Measurements from ENCODE around the gene ACSM5.
A peak's percentile ranks its signal among the peaks of the same experiment; 100 is the strongest.

Gene ACSM5

GRCh38 chr16:20397468-20398074 is 11.8 kb upstream of the ACSM5 start:
- Histone ChIP-seq H3K9ac (no peak overlapping the region), H3K4me3 (no peak overlapping the region), H3K27me3 (no peaks in the 10 kb centered on the region), H3K27ac (no peak overlapping the region), H3K36me3 (no peaks in the 10 kb centered on the region), H4K20me1 (no peaks in the 10 kb centered on the region), H3K4me2 (no peak overlapping the region), H3K9me3 (replicated peaks in 1 of 11) (no peaks in the 10 kb centered on the region), H3K4me1 (peaks cover 0 to 1% (median 0%) of the 10 kb centered on the region in 10 experiments; a peak in 1 of 20 replicates)
- TF ChIP-seq Cebpa-rat (IDR thresholded peaks at IDR 0.05): no peak

GRCh38 chr16:20398603-20399002 is 10.7 kb upstream of the ACSM5 start:
- H3K4me3 ChIP-seq: no peak overlapping the region
- H3K9me3 ChIP-seq (replicated peaks in 1 of 11): no peaks in the 10 kb centered on the region
- TF ChIP-seq Cebpa-rat (IDR thresholded peaks at IDR 0.05): no peak
- H4K20me1 ChIP-seq: no peaks in the 10 kb centered on the region
- H3K27ac ChIP-seq: no peak overlapping the region
- H3K4me2 ChIP-seq: no peak overlapping the region
- no peaks in the 10 kb centered on the region for H3K36me3 ChIP-seq
- H3K27me3 ChIP-seq: no peaks in the 10 kb centered on the region
- H3K9ac ChIP-seq: no peak overlapping the region
- no peaks in the 10 kb centered on the region for H3K4me1 ChIP-seq

GRCh38 chr16:20399185-20399584 is 10.1 kb upstream of the ACSM5 start:
- H3K9me3 ChIP-seq (replicated peaks in 1 of 11): no peaks in the 10 kb centered on the region
- no peaks in the 10 kb centered on the region for H3K27me3 ChIP-seq
- no peak overlapping the region for H3K4me3 ChIP-seq
- TF ChIP-seq Cebpa-rat (IDR thresholded peaks at IDR 0.05): no peak
- no peak overlapping the region for H3K9ac ChIP-seq
- no peaks in the 10 kb centered on the region for H3K4me1 ChIP-seq
- no peaks in the 10 kb centered on the region for H3K36me3 ChIP-seq
- no peak overlapping the region for H3K4me2 ChIP-seq
- H3K27ac ChIP-seq: no peak overlapping the region
- H4K20me1 ChIP-seq: no peaks in the 10 kb centered on the region

- no peaks in the 10 kb centered on the region for H3K36me3 ChIP-seq
- H3K27me3 ChIP-seq: no peaks in the 10 kb centered on the region
- H3K4me1 ChIP-seq: no peaks in the 10 kb centered on the region
- H3K27ac ChIP-seq: no peak overlapping the region
- no peak for TF ChIP-seq Cebpa-rat (IDR thresholded peaks at IDR 0.05)
- no peaks in the 10 kb centered on the region for H4K20me1 ChIP-seq
- H3K4me3 ChIP-seq: no peak overlapping the region
- H3K4me2 ChIP-seq: no peak overlapping the region
- H3K9ac ChIP-seq: no peak overlapping the region
- no peaks in the 10 kb centered on the region for H3K9me3 ChIP-seq (replicated peaks in 1 of 11)
Observed at GRCh38 chr16:20401066-20401465, 8.3 kb upstream of the ACSM5 start.

GRCh38 chr16:20401475-20402016 is 7.8 kb upstream of the ACSM5 start:
- Histone ChIP-seq H3K4me3 (no peak overlapping the region), H3K4me1 (no peaks in the 10 kb centered on the region), H3K4me2 (no peak overlapping the region), H3K9ac (no peak overlapping the region), H3K27ac (no peak overlapping the region), H4K20me1 (no peaks in the 10 kb centered on the region), H3K9me3 (replicated peaks in 1 of 11) (no peaks in the 10 kb centered on the region), H3K27me3 (no peaks in the 10 kb centered on the region), H3K36me3 (no peaks in the 10 kb centered on the region)
- TF ChIP-seq Cebpa-rat (IDR thresholded peaks at IDR 0.05): no peak

GRCh38 chr16:20402651-20403050 is 6.7 kb upstream of the ACSM5 start:
- no peaks in the 10 kb centered on the region for H3K4me1 ChIP-seq
- no peak overlapping the region for H3K27ac ChIP-seq
- H3K9me3 ChIP-seq (replicated peaks in 1 of 11): no peaks in the 10 kb centered on the region
- no peaks in the 10 kb centered on the region for H4K20me1 ChIP-seq
- no peaks in the 10 kb centered on the region for H3K27me3 ChIP-seq
- H3K36me3 ChIP-seq: no peaks in the 10 kb centered on the region
- H3K9ac ChIP-seq: no peak overlapping the region
- H3K4me2 ChIP-seq: no peak overlapping the region
- TF ChIP-seq Cebpa-rat (IDR thresholded peaks at IDR 0.05): no peak
- H3K4me3 ChIP-seq: no peak overlapping the region

- Histone ChIP-seq H3K4me3 (no peak within 1 kb of the TSS), H3K9me3 (replicated peaks in 1 of 11) (no peaks in the 10 kb centered on the region), H3K36me3 (no peaks in the 10 kb centered on the region), H4K20me1 (no peaks in the 10 kb centered on the region), H3K4me1 (peaks cover 0 to 14% (median 0%) of the 10 kb centered on the region in 10 experiments; a peak in 8 of 20 replicates), H3K9ac (no peak within 1 kb of the TSS), H3K27ac (no peak within 1 kb of the TSS), H3K27me3 (no peaks in the 10 kb centered on the region), H3K4me2 (no peak within 1 kb of the TSS)
- no peak for TF ChIP-seq Cebpa-rat (IDR thresholded peaks at IDR 0.05)
Observed at GRCh38 chr16:20404637-20405036, 4.7 kb upstream of the ACSM5 start, which contains the start of gene PDILT. Gene PDILT (minus strand): TSS chr16:20404737. CDS start chr16:20399300, 5,437 bp downstream.

- H3K27ac ChIP-seq: peak overlapping the region in 6 of 11 experiments; percentile 36 to 89 (median 81); a peak in 11 of 22 replicates
- H3K36me3 ChIP-seq: no peaks in the 10 kb centered on the region
- no peak overlapping the region for H3K4me3 ChIP-seq
- peaks cover 0 to 33% (median 4%) of the 10 kb centered on the region in 10 experiments; a peak in 10 of 20 replicates for H3K4me1 ChIP-seq
- no peaks in the 10 kb centered on the region for H3K27me3 ChIP-seq
- TF ChIP-seq Cebpa-rat (IDR thresholded peaks at IDR 0.05): no peak
- H3K9ac ChIP-seq: peak overlapping the region in 4 of 11 experiments; percentile 60 to 77 (median 74); a peak in 7 of 22 replicates
- H4K20me1 ChIP-seq: no peaks in the 10 kb centered on the region
- H3K9me3 ChIP-seq (replicated peaks in 1 of 11): peaks cover 0 to under 1% (median 0%) of the 10 kb centered on the region in 11 experiments; a peak in 1 of 22 replicates
- peak overlapping the region in 5 of 11 experiments; percentile 4 to 77 (median 69); a peak in 9 of 22 replicates for H3K4me2 ChIP-seq
Observed at GRCh38 chr16:20410121-20410723, 888 bp downstream of the ACSM5 start.

- peak overlapping the region in 1 of 11 experiments; percentile 89; a peak in 2 of 22 replicates for H3K27ac ChIP-seq
- TF ChIP-seq Cebpa-rat (IDR thresholded peaks at IDR 0.05): no peak
- peaks cover 0 to 6% (median 0%) of the 10 kb centered on the region in 11 experiments; a peak in 1 of 22 replicates for H3K9me3 ChIP-seq (replicated peaks in 1 of 11)
- H3K4me3 ChIP-seq: no peak overlapping the region
- peak overlapping the region in 3 of 11 experiments; percentile 69 to 77 (median 70); a peak in 4 of 22 replicates for H3K4me2 ChIP-seq
- H3K9ac ChIP-seq: no peak overlapping the region
- H4K20me1 ChIP-seq: no peaks in the 10 kb centered on the region
- peaks cover 0 to 33% (median 4%) of the 10 kb centered on the region in 10 experiments; a peak in 10 of 20 replicates for H3K4me1 ChIP-seq
- no peaks in the 10 kb centered on the region for H3K27me3 ChIP-seq
- no peaks in the 10 kb centered on the region for H3K36me3 ChIP-seq
Observed at GRCh38 chr16:20411055-20411454, 1.7 kb downstream of the ACSM5 start.
